ENCODE results near the gene DTX1. TPM values are rescaled to one million over a fixed set of nuclear protein-coding genes. Genes with fewer than 3 reads are reported as not detected.
A peak's percentile ranks its signal among the peaks of the same experiment; 100 is the strongest.

DTX1 gene
- total and polyA plus RNA-seq, 2 of the 8 experiments (the other 6 are each of a cell fraction or from before 2014, with no cell fraction given) = 4.7 to 6.9 TPM

DNA sequence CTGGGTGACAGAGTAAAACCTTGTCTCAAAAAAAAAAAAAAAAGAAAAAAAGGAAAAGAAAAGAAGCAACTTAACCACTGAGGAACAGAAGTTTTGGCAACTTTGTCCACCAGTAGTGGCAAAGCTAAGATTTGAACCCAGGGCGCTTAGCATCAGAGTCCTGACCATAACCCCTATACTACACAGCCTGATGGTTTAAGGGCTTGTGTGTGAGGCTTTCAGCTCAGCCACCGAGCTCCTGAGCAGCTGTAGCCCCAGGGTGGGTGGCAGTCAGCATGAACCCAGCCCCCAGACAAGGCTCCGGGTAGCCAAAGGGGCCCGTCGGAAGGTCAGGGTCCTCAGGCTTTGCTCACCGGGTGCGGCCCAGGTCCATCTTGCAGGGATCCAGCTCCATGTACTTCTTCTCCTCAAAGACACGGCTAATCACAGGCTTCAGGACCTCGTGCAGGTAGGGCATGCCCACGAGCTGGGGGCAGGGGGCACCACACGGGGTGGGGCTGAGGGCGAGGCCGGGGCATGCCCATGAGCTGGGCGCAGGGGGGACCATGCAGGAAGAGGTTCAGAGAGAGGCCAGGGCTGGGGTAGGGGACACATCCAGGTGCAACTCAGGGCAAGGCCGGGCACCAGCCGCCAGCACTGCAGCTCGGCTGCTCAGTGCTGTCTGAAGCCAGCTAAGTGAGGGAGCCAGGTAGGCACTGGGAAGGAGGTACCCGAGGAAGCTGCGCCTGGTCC, 58.1 kb downstream of the DTX1 start:
- POLR2A ChIA-PET (ENCODE audit: partially characterized antibody) = interaction anchor here (0.6 to 1.4 kb wide), 2 partner anchors 46 to 76 kb away, joined by 3 read pairs; no protein-coding TSS in a partner anchor
- TF ChIP-seq TBP (IDR thresholded peaks at IDR 0.05; ENCODE audit: low read depth, low read length) (peak; percentile 90), RNF2 (IDR thresholded peaks at IDR 0.05; ENCODE audit: borderline replicate concordance, low read depth, low read length, missing control alignments, poor library complexity, severe bottlenecking) (no peak)
- Histone ChIP-seq H3K4me3 (ENCODE audit: extremely low read depth in 1 of 4, insufficient read depth in 2 of 4, low read depth in 3 of 4, low read length in 4 of 4) (no peak overlapping the region), H3K27ac (ENCODE audit: low read depth, low read length) (no peak overlapping the region), H3K36me3 (ENCODE audit: control insufficient read depth in 2 of 4, insufficient read depth in 4 of 4, low read length in 3 of 4) (no peaks in the 10 kb centered on the region), H3K4me2 (ENCODE audit: insufficient read depth in 1 of 2, low read depth in 2 of 2, low read length in 2 of 2) (no peak overlapping the region), H3K56ac (replicated peaks; ENCODE audit: insufficient read length, low read depth, low read length) (no peak overlapping the region), H2AFZ (ENCODE audit: low read length) (no peak overlapping the region), H2BK12ac (ENCODE audit: low read depth, low read length) (no peak overlapping the region), H3K4ac (replicated peaks; ENCODE audit: insufficient read length, low read depth, low read length) (no peak overlapping the region), H4K20me1 (replicated peaks in 1 of 2; ENCODE audit: control insufficient read depth in 1 of 2, insufficient read depth in 2 of 2, low read length in 2 of 2) (no peaks in the 10 kb centered on the region), H2BK15ac (ENCODE audit: low read length) (no peak overlapping the region), H2BK5ac (ENCODE audit: low read depth, low read length) (no peak overlapping the region), H2BK120ac (replicated peaks; ENCODE audit: low read depth, low read length) (no peak overlapping the region), H3K23ac (ENCODE audit: insufficient read length) (no peak overlapping the region), H3K9ac (replicated peaks in 1 of 4; ENCODE audit: extremely low read depth in 1 of 4, low read depth in 3 of 4, low read length in 3 of 4) (no peak overlapping the region), H3K9me3 (ENCODE audit: insufficient read depth in 2 of 2, low read depth in 1 of 2, low read length in 1 of 2) (no peaks in the 10 kb centered on the region), H3K4me1 (replicated peaks in 1 of 4; ENCODE audit: control insufficient read depth in 3 of 4, insufficient read depth in 4 of 4, low read length in 3 of 4) (no peaks in the 10 kb centered on the region), H2AK5ac (ENCODE audit: low read depth, low read length) (no peak overlapping the region), H3K14ac (ENCODE audit: insufficient read length) (no peak overlapping the region), H3K23me2 (ENCODE audit: low read depth, low read length) (no peaks in the 10 kb centered on the region), H3K79me2 (ENCODE audit: control insufficient read depth in 1 of 2, insufficient read depth in 2 of 2, low read length in 2 of 2) (no peaks in the 10 kb centered on the region), H4K5ac (ENCODE audit: insufficient read length, low read depth, low read length) (no peak overlapping the region), H4K8ac (ENCODE audit: extremely low read depth, insufficient read depth, low read length) (no peak overlapping the region), H2BK20ac (ENCODE audit: low read length) (no peak overlapping the region), H3K79me1 (ENCODE audit: low read depth, low read length) (no peaks in the 10 kb centered on the region; the same call in 1 of the 2 replicates), H4K91ac (replicated peaks; ENCODE audit: insufficient read length, low read length) (no peak overlapping the region), H3K27me3 (replicated peaks in 1 of 4; ENCODE audit: control insufficient read depth in 3 of 4, extremely low read depth in 1 of 4, insufficient read depth in 3 of 4, low read length in 3 of 4) (no peaks in the 10 kb centered on the region), H3K18ac (ENCODE audit: extremely low read depth, low read length) (no peak overlapping the region)
- FAIRE-seq (no peak), DNase-seq (ENCODE audit: low read depth in 1 of 2, low spot score in 2 of 2) (no peak)
- 91% methylated on average over 14 of the region's 19 CpGs; no CpG with 5 or more reads in 1 of the 2 experiments for WGBS, 2 experiments (ENCODE audit: extremely low coverage in 1 of 2, insufficient coverage in 1 of 2, insufficient read length in 1 of 2, insufficient replicate concordance in 2 of 2, low coverage in 1 of 2, low lambda C conversion rate in 2 of 2, missing lambda C conversion rate in 1 of 2)
- CTCF ChIA-PET (ENCODE audit: partially characterized antibody) = interaction anchor here (0.7 to 2.8 kb wide), 8 partner anchors 12 to 65 kb away, joined by 3 to 11 read pairs (median 5); partner anchors contain the start of gene RASAL1
